HG03520 (cell line): Measurements from ENCODE around the gene NPTX1.

ENCODE experiments used
- ATAC-seq: cut with Tn5 transposase; IDR thresholded peaks from one replicate; pipeline ENCODE4 v1.9.1; 2021; ENCODE audit warnings: mild to moderate bottlenecking, moderate library complexity; ENCODE audit not compliant: unreplicated experiment

The NPTX1 gene

DNA sequence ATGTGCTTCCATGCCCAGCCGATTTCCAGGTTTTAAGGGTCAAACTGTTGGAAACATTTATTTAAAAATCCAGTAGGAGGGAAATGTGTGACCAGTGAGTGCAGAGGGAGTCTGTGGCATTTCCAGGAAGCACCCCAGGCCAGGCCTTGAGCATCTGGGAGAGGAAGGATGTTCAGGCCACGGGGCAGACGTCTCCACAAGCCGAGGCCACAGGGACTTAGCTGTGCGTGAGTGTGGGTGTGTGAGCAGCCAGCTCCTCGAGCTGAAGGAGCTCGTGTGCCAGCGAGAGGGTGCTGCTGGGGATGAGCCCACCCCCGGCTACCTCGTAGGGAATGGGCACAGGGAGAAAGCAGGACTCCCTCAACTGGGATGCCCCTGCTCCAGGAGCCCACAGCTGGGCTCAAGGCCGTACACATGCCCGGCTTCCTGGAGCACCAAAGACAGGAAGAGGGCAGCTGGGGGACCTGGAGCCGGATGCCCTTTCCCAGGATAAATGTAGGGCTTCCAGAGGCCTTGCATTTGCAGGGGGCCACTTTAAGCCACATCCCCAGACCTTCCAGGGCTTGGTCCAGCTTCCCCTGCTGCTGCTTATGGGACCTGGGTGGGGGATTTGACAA, 12.5 kb downstream of the NPTX1 start:
- no peak for ATAC-seq

DNA sequence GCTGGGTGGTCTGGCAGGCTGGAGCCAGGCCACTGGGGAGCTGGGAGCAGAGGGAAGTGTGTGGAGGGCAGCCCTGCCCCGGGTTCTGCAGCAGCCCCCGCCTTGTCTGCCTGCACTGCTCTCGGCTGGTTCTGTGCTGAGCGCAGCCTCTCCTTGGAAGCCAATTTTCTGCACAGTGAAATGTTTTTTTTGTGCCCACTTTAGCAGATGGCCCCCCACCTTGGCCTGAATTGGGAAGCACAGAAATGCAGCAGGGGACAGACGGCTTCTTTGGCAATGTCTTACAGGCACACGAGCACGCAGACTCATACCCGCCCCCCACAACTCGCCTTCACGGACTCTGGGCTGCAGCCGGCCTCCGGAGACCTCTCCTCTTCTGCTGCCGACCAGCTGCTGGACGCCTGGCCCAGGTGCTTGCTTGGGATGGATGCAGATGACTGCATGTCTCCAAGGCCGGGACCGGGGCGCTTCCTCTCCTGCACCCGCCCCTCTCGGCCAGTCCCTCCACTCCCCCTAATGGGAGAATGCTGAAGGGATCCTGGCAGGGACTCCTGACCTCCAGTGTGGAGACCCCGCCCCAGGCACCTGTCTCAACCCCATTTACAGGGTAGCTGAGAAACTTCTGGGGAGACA, 14.8 kb downstream of the NPTX1 start:
- ATAC-seq, result no peak

DNA sequence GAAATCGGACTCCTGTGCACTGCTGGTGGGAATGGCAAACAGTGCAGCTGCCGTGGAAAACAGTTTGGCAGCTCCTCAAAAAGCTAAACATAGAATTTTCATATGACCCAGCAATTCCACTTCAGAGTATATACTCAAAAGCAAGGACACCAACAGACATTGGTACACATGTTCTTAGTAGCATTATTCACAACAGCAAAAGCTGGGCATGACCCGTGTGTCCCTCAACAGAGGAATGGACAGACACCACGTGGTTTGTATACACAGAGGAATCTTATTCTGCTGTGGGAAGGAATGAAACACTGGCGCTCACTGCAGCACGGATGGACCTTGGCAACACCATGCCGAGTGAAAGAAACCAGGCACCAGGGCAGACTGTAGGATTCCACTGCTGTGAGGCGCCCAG, 16.0 kb downstream of the NPTX1 start:
- ATAC-seq, result no peak

DNA sequence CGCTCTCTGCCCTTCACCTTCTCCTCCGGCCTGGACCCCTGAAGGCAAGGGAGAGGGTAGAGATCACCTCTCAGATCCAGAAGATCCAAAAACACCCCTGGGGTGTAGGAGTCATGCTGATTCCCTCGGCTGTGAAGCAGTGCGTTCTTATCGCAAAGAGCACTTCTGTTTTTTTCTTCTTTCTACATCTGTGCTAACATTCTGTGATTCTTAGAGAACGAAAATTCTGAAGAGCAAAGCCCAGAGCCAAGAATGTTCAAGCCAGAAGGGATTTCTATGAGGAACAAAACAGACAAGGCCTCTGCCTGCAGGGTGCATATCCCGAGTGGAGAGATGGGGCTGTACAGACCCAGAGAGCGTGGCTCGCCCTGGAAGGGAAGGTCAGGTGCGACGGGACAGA, 17.2 kb downstream of the NPTX1 start:
- ATAC-seq, result no peak

DNA sequence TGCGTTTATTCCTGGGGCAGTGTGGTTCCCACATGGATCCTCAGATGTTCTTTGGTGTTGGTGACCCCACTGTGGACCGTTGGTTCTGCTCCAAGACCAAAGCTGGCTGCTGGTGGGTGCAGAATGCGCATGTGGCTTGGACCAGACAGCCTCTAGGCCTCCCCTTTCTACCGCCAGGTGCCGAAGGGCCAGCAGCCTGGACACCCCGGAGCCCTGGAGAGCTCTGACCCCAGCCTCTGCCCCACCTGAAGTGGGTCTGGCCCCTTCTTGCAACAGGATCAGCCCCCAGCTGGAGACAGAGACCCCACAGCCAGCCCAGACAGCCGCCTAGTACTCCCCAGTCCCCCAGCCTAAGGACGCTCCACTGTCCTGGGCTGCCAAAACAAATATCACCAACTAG, 18.4 kb downstream of the NPTX1 start:
- ATAC-seq, result no peak

DNA sequence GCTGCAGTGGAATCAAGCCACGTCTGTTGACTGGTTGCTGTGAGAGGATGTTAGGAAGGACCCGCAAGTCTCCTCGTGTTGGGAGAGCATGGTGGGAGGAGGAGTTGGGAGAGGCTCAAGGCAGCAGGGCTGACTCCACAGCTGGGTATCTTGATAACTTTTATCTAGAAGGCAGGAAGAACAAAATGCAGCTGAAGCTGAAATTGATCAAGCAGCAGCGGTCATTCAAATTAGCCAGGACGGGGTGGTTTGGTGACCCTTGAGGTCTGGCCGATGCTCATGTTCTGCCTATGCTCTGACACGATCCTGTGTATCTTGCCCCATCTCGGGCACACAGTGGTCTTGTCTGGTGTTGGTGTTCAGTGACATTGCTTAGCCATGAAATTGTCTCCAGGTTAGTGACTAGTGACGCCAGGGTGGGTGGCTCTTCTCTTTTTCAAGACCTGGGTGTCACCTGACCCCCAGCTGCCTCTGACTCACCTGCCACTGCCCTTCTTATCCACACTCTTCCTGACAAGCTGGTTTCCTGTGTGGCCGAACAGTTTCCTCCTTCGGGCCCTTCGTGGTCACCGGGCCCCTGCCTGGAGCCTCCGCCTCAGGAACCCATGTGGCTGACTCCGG, 19.1 kb downstream of the NPTX1 start:
- ATAC-seq, result no peak

DNA sequence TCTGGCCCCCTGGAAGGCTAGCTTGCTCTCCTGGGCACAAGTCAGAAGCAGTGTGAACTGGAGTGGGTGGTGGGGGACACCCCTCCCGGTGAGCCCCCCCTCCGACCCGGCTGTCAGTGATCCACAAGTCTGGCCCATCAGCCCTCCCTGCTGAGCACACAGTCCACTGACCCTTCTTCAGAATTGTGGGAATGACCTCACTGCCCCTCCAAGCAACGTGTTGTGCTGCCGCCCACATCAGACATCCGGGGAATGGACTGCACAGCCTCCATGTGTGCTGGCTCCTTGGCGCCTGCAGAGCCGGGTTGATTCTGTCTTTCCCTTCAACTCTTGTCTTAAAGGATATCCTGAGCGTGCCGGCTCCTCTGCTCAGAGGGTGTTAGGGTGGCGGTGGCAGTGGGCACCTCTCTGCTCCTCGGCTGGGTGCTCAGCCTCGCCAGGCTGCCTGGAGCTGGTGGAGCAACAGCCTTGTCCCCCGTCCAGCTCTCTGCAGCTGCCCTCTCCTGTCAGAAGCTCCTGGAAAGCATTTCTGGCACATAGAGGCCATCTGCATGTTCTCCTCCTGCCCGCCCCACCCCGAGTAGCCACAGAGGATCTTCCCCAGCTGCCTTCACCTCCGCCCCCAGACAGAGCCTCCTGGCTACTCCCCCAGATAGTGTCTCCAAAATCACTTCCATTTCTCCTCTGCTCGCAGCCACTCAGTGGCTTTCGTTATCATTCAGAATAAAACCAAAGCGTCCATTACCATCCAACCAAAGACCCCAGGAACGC, 19.8 kb downstream of the NPTX1 start:
- ATAC-seq, result no peak

DNA sequence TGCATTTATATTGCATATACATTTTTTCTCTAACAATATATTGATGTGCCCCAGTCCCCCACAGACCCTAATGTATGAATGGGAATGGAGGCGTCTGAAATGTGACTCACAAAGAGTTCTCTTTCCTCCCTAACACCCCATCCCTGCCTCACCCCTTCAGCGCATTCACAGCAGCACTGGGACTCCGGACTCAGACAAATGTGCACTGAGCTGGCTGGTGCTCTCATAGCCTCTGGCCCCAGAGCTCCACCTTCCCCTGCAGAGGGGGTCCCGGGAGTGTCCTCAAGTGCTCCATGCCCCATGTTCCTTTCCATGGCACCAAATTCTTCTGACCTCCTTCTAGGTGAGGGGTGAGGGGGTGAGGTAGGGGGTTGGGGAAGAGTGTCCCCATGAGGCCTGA, 20.6 kb downstream of the NPTX1 start:
- no peak for ATAC-seq

DNA sequence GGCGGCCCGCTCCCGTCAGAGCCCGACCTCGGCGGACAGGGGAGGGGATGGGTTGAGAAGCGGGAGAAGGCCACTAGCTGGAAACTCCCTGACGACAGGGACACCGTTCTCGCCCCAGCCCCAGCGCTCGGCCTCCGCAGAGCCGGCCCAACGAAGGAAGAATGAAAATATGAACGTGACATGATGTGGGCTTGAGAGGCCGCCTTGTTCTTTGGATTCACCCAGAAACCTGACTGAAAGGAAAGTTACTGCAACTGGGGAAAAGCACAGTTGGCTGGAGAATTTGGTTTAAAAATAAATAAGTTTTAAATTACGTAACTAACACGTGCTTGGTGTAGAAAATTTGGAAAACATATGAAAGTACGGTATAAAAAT, 21.1 kb downstream of the NPTX1 start:
- no peak for ATAC-seq

DNA sequence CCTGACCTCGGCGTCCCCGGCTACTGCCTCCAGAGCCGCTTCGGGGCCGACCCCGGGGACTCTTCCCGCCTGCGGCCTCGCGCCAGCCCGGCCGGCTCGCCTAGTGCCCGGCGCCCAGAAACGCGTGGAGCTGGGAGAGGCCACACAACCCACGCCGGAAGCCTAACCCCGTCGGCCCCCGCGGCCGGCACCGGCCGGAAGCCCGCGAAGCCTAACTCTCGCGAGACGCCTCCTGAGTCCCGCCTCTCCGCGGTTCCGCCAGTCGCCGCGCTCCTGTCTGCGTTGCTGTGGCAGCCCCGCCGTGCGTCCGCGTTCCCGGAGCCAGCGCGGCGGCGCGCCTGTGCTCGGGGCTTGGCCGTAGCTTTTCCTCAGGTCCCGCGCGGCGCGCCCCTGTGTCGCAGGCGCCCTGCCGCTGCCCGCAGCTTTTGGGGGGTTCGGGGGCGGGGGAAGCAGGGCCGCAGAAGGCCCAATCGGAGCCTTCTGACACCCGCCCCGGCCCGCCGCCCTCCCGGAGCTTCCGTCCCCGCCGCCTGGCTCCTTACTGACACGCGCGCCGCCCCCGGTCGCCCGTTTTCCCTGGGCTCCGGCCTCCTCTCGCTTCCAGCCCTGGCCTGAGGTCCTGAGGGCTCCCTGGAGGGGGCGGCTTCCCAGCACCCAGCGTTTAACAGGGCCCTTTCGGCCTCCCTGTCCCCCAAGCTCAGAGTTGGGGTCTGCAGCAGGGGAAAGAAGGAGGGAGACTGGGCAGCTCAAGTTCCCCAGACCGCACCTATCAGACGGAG, 21.7 kb downstream of the NPTX1 start:
- peak; percentile 80 for ATAC-seq

DNA sequence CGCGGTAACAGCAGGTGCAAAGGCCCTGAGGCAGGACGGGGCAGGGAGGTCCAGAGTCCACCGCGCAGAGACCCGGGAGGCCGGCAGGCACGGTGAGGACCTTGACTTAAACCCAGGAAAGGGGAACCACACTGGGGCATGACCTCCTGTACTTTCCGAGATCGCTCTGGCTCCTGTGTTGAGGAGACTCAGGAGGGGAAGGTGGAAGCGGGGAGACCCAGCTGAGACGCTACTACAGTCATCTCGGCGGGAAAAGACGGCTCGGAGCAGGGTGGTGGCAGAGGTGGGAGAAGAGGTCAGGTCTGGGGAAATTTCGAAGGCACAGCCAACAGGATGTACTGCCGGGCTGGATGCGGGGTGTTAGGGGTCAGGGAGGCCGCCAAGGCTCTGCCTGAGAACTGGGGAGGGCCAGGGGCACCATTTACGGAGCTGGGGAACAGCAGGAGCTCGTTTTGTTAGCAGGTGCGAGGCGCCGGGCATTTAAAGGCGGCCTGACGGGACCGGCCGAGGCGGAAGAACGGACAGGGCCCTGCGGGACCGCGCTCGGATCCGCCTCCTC, 22.3 kb downstream of the NPTX1 start:
- ATAC-seq, result peak; percentile 6

DNA sequence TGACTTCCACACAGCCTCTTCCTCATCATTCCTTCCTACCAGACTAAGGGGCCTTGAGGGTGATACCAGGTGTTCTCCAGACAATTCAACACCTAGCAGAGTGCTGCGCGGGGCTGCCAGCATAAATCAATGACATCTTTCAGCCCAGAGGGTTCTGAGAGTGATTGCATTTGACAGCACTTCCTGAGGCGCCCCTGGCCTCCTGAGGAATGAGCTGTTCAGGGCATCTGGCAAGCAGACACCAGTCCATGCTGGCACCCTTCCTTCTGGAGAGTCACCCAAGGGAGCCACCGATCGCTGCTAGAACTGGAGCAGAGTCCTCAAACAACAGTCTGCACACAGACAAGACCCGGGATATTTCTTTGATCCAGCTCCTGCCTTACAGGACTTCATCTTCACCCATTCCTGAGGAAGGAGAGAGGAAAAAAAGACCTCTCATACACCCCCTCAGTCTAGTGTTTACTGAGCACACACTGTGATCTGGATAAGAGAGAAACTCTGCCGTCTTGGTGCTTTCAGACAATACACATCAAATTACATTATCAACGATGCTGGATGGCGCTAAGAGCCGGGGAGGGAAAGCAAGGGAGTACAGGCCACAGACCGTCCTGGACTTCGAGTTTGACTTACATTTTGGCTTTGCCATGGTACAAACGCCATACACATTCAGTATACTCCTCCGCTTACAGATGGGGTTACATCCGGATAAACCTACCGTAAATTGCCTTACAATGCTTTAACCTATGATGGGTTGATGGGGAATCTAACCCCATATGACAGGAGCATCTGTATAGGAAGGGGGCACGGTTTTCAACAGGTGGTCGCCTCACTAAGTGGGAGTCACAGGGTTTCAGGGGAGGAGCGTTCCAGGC, 23.0 kb downstream of the NPTX1 start:
- ATAC-seq, result no peak

DNA sequence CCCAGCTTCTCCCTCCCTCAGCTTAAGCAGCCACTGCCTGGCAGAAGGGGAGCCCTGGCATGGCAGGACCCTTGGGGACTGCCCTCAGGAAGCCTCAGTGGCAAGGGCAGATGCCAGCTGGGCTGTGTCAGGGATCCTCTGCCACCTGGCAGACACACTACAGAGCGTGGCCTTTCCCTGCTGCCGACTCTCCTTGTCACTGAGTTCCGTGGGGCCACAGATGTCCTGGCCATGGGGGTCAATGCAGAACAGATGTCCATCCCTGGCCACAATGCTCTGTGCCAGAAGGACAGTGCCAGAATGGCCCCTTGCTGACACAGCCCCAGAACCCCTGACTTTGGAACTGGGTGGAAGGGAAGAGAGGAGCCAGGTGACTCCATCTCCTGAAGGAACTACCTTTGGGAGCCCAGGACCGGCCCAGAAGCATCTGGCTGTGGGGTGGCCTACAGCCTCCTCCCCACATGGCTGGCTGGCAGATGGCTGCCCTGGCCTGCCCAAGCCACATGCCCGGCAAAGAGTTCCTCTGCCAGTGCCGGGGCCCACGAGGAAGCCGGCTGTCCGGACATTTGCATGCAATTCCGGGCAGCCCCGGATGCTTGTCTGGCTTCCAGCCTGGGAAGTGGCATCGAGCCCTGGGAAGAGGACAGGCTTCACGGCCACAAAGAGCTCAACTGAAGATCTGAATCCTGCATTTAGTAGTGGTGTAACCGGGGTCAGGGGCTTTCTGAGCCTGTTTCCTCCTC, 24.1 kb downstream of the NPTX1 start:
- no peak for ATAC-seq

DNA sequence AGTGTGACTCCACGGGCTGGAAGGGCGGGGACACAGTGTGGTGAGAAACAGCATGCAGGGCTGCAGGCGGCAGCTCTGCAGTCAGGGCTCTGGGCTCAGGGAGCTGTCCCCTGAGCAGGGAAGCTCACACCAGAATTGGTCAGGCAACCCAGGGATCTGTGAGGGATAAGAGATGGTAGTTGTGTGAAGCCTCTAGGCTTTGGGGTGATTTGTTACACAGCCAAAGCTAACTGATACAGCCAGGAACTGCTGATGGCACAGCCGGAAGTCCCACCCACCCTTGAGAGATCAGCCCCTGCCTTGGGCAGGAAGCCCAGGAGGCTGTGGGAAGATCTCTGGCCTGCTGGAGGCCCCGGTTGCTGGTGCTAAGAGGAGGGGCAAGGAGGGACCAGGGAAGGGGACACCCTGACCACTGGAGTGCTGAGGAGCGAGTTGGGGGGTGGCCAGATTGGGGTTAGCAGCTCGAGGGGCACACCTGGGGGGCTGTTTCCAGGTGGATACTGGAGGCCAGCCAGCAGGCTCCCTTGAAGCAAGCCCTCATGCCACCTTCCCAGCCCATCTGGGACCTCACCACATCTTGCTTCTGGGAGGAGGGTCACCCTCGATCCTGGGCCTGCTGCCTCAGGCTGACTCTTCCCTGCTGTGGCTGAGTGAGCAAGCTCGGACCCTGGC, 25.2 kb downstream of the NPTX1 start:
- no peak for ATAC-seq

DNA sequence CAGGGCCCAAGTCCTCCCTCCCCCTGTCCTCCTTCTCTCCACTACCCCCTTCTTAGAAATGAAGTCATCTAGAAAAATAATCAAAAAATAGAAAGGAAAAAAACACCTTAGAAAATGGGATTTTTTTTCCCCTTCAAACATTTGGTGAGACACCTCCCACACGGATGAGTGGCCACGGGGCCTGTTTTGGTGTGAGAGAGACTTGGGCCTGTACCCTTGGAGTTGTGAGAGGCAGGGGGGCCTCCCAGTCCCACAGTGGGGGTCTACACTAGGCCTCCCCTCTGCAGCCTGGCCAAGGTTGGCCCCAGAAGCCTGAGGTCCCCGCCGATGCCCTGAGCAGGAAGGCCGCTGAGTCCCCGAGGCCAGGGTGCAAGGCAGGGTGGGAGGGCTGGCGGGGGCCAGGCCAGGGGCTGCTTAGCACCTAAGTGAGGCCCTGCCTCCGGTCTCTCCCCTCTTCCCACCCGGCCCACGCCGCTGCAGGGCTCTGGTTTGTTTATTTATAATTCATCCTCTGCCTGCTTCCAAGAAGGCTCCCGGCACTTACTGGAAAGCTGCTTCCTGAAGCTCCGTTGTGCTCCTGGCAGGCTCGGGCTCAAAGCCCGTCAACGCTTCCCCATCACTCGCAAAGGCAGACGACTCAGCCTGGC, 26.4 kb downstream of the NPTX1 start:
- no peak for ATAC-seq

DNA sequence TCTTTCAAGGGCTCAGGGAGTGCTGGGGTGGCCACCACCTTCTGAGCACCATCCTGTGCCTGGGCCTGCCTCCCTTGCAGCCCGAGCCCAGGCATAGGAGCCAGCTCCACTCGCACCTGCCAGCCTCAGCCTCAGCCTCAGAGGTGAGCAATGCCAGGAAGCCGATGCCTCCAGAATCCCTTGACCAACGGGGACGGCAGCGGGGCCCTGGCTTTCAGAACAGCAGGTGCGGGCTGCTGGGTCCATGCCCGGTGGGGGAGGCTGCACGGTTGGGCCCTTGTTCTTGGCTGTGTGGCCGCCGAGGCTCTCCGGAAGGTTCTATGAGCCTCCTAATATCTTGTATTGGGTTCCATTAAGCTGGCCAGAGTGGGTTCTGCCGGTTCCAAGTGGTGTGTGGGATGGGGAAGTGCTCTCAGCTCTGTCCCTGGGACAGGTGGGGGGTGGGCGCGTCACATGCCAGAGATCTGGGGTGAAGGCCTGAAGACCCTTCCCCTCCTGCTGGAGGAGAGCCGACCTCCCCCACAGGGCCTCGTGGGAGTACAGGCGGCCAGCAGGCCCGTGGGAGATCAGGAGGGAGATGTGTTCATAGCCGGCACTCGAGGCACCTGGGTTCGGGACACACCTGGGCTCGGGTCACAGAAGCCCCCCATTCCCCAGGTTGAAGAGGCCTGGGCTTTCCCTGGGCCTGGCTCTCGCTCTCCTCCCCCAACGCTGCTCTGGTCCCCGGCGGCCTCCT, 27.0 kb downstream of the NPTX1 start:
- ATAC-seq, result no peak

DNA sequence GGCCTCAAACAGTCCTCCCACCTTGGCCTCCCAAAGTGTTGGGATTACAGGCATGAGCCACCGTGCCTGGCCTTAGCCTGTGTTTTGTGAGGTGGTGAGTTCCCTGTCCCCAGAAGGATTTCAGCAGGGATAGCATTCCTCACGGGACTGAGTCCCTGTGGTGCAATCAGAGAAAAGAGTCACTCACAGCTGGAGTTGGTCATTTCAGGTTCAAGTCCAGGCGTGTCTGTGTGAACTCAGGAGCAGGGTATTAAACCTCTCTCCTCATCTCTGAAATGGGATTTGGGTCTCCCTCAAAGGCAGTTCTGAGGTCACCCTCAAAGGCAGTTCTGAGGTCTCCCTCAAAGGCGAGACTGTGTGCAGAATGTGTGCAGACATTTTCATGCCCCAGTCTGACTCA, 28.6 kb downstream of the NPTX1 start:
- ATAC-seq, result no peak
